PFSK-1 (cell line): ENCODE data around the gene HSPA14.

ENCODE experiments used
- FOXP2 ChIP-seq: optimal IDR thresholded peaks from 2 replicates; pipeline ENCODE3; 2011; ENCODE audit warnings: borderline replicate concordance, control low read depth, inconsistent platforms; ENCODE audit not compliant: insufficient read depth; ENCODE audit errors: extremely low read length, extremely low read depth
- POLR2AphosphoS5 ChIP-seq: IDR thresholded peaks from 2 replicates; pipeline ENCODE4 v1.6.1; 2012; ENCODE audit warnings: low read depth, mild to moderate bottlenecking, control low read depth, low read length, moderate library complexity
- SIN3A ChIP-seq: IDR thresholded peaks from 2 replicates; pipeline ENCODE4 v1.6.1; 2012; ENCODE audit warnings: mild to moderate bottlenecking, low read length, moderate library complexity, borderline replicate concordance; ENCODE audit not compliant: insufficient read depth
- TAF1 ChIP-seq: IDR thresholded peaks from 2 replicates; pipeline ENCODE4 v1.6.1; 2012; ENCODE audit warnings: low read length, control low read depth, borderline replicate concordance; ENCODE audit not compliant: insufficient read depth
- TF ChIP-seq, protein P1 (sequence below), 2 experiments: IDR thresholded peaks; 2 replicates each; pipeline versions ENCODE4 v1.6.1 to v1.8.0; 2011 to 2012; ENCODE audit warnings: low read depth in 2 of 2, low read length in 2 of 2, control low read depth in 1 of 2, inconsistent platforms in 1 of 2, mild to moderate bottlenecking in 1 of 2, moderate library complexity in 1 of 2; ENCODE audit not compliant: insufficient read depth in 1 of 2

The HSPA14 gene

DNA sequence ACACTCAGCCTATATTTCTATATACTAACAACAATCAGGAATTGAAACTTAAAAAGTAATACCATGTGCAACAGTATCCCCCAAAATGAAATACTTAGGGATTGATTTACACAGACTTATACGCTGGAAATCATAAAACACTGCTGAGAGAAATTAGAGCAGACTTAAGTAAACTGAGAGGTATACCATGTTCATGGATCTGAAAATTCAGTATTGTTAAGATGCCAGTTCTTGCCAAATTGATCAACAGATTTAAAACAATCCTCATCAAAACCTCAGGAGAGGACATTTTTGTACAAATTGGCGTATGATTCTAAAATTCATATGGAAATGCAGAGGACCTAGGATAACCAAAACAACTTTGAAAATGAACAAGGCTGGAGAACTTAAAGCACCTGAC lies 78.5 kb downstream of the HSPA14 start:
- TF ChIP-seq TAF1 = no peak
- no peak for TF ChIP-seq FOXP2
- TF ChIP-seq, protein P1, sequence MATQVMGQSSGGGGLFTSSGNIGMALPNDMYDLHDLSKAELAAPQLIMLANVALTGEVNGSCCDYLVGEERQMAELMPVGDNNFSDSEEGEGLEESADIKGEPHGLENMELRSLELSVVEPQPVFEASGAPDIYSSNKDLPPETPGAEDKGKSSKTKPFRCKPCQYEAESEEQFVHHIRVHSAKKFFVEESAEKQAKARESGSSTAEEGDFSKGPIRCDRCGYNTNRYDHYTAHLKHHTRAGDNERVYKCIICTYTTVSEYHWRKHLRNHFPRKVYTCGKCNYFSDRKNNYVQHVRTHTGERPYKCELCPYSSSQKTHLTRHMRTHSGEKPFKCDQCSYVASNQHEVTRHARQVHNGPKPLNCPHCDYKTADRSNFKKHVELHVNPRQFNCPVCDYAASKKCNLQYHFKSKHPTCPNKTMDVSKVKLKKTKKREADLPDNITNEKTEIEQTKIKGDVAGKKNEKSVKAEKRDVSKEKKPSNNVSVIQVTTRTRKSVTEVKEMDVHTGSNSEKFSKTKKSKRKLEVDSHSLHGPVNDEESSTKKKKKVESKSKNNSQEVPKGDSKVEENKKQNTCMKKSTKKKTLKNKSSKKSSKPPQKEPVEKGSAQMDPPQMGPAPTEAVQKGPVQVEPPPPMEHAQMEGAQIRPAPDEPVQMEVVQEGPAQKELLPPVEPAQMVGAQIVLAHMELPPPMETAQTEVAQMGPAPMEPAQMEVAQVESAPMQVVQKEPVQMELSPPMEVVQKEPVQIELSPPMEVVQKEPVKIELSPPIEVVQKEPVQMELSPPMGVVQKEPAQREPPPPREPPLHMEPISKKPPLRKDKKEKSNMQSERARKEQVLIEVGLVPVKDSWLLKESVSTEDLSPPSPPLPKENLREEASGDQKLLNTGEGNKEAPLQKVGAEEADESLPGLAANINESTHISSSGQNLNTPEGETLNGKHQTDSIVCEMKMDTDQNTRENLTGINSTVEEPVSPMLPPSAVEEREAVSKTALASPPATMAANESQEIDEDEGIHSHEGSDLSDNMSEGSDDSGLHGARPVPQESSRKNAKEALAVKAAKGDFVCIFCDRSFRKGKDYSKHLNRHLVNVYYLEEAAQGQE (IDR thresholded peaks at IDR 0.05; ENCODE audit: insufficient read depth in 1 of 2, low read depth in 2 of 2, low read length in 2 of 2) = no peak
- no peak for TF ChIP-seq SIN3A
- no peak for TF ChIP-seq POLR2AphosphoS5

DNA sequence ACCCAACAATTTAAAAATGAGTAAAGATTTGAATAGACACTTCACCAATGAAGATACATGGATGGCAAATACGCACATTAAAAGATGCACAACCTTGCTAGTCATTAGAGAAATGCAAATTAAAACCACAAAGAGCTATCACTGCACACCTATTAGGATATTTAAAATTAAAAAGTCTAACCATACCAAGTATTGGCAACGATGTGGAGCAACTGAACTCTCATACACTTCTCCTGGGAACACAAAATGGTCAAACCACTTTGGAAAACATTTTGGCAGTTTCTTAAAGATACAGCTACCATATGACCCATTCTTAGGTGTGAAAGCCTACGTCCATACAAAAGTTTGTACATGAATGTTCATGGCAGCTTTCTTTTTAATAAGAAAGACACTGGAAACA lies 79.7 kb downstream of the HSPA14 start:
- no peak for TF ChIP-seq SIN3A
- TF ChIP-seq, protein P1 (IDR thresholded peaks at IDR 0.05; ENCODE audit: insufficient read depth in 1 of 2, low read depth in 2 of 2, low read length in 2 of 2) = no peak
- no peak for TF ChIP-seq POLR2AphosphoS5
- TF ChIP-seq FOXP2 = no peak
- TF ChIP-seq TAF1 = no peak

DNA sequence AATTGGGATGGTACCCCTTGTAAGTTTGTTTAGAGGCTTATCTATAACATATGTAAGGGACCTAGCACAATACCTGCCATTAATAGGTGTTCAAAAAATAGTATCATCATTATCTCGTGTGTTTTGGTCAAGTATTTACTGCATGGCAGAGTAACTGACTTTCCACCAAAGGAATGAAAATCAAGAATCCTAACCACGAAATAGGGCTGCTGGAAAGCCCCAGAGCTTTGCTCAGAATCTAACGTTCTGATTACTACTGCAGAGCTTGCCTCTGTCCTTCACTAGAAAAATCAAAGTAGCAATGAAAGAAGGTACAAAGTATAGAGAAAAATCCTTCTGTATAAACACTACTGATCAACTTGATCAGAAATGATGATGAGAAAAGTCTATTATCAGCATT lies 80.9 kb downstream of the HSPA14 start:
- TF ChIP-seq POLR2AphosphoS5 (no peak), TAF1 (no peak), FOXP2 (no peak), SIN3A (no peak)
- TF ChIP-seq, protein P1 (IDR thresholded peaks at IDR 0.05; ENCODE audit: insufficient read depth in 1 of 2, low read depth in 2 of 2, low read length in 2 of 2) = no peak
